Medulla oblongata (tissue), 1 donor: Measurements from ENCODE around the gene ZNF624.
"Not testable (repeated sequence)": the region's sequence is repeated elsewhere in the genome, so short reads cannot be mapped to it uniquely, and the experiment has no call there.

ENCODE experiments used
- DNase-seq: peaks from one replicate; pipeline ENCODE4 v3.0.0-alpha.2; 2015; ENCODE audit errors: extremely low spot score

ZNF624 gene

DNA sequence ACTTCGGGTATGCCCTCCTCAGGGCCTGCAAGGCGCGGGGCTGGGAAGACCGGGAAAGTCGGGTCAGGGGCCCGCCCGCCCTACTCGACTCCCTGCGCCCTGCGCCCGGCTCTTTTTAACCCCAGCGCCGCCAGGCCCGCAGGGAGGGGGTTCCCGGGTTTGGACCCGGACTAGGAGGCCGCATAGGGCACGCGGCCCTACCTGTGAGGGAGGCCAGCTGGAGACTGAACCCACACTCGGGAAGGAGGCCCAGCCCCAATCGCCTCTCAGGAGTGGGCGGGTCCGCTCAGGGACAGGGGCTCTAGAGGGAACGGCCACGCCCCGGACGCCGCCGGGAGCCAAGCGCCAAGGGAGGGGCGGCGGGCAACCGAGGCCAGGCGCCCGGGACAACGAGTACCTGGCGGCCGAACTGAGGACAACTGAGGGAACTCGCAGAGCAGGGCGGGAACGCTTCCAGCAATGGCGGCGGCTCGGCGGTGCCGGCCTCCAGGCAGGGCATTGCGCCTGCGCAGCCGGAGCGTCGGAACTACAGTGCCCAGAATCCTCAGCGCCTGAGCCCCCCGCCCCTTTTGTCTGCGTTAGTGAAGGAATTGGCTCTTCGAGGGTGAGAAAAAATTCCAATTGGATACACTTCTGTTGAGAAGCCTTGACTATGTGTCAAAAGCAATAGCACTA, at the start of gene ZNF624:
Gene ZNF624 (minus strand): TSS at position 484 of the 675 bp plus-strand sequence.
- DNase-seq: peak; percentile 93

GRCh38 chr17:16697603-16698002, 44.0 kb upstream of the ZNF624 start:
- DNase-seq: not testable (repeated sequence)

DNA sequence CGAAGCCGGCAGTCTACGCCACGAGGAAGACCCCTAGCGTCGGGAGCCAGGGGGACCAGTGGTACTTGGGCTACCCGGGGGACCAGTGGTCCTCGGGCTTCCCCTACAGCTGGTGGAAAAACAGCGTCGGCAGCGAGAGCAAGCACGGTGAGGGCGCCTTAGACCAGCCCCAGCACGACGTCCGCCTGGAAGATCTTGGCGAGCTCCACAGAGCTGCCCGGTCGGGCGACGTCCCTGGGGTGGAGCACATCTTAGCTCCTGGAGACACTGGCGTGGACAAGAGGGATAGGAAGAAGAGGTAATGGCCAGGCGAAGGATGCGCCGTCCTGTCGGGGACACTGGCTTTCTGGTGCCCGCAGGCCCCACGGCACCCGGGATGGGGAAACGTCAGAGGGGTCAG, 36.8 kb upstream of the ZNF624 start:
- DNase-seq: not testable (repeated sequence)

DNA sequence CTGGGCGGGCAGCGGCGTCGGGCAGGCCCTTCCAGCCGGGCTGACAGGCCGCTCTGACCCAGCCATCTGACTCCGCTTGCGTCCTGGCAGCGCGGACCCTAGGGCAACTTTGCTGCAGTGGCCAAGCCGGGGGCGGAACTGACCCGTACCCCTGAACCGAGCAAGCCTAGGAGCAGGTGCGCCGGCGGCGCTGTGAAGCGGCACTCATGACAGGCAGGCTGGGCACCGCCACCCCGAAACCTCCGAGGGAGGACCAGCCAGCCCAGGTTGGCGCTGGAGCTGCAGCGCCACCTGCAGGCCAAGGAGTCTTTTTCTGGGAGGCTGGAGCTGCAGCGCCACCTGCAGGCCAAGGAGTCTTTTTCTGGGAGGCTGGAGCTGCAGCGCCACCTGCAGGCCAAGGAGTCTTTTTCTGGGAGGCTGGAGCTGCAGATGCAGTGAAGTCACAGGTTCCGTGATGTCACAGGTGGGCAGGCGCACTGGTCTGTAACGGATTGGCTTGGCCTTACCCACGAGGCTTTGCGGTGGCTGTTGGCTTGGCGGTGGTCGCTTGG, 36.2 kb upstream of the ZNF624 start, which contains the start of gene CCDC144A:
Gene CCDC144A (plus strand): TSS at position 511 of the 551 bp plus-strand sequence. CDS start 160 bp downstream, outside the sequence.
- DNase-seq: peak; percentile 25

- DNase-seq: not testable (repeated sequence)
These were observed 33.5 kb upstream of the ZNF624 start for GRCh38 chr17:16687151-16687550.

DNA sequence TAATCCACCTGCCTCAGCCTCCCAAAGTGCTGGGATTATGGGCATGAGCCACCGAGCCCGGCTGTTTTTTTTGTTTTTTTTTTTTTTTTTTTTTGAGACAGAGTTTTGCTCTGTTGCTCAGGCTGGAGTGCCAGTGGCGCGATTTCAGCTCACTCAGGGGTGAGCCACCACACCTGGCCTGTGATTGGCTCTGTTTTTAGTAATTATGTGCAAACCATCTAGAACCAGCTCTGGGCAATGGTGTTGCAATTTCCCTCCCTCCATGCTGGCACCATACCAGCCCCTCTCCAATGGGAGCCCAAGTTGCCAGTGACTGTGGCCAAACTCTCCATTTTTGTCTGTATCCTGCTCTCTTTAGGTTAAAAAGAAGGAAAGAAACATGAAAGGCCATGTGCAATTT, 32.4 kb upstream of the ZNF624 start:
- DNase-seq: not testable (repeated sequence)

DNA sequence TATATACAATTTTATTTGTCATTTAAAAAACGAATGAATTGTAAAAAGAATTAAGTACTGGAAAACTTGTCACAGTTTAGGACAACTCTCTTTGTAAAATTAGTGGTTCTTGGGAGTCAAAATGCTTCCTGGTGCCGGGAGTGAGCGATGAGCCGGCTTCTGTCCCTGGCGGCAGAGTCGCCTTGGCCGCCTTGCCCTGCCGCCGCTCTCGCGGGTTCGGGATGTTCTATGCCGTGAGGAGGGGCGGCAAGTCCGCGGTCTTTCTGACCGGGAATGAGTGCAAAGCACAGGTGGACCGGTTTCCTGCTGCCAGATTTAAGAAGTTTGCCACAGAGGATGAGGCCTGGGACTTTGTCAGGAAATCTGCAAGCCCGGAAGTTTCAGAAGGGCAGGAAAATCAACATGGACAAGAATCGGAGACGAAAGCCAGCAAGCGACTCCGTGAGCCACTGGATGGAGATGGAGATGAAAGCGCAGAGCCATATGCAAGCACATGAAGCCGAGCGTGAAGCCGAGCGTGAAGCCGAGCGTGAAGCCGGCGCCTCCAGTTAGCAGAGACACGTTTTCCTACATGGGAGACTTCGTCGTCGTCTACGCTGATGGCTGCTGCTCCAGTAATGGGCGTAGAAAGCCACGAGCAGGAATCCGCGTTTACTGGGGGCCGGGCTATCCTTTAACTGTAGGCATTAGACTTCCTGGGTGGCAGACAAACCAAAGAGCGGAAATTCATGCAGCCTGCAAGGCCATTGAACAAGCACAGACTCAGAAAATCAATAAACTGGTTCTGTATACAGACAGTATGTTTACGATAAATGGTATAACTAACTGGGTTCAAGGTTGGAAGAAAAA, 29.9 kb upstream of the ZNF624 start:
- DNase-seq: peak; percentile 9

DNA sequence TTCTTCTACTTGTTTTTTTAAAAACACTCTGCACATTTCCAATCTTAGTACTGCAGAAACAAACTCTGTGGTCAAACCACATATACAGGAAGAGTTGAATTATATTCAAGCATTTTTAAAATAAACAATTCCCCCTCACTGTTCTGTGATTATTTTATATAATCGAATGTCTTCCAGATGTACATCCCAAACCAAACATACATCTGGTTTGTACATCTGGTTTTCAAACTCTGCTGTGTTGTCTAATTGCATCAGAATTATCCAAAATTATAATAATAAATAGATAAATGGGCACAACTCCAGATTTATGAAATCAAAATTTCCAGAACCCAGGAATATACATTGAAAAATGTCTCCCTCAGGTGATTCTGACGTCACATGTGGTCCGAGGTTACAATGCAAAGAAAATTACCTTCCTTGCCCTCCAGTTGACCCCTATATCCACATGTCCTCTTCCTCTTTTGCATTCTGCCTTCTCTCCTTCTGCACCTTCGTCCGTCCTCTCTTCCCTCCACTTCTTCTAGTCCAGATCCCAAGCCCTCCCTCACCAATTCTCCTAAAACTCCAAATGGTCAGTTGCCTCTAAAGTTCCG, 23.1 kb upstream of the ZNF624 start:
- no peak for DNase-seq

- DNase-seq: peak; percentile 60
These were observed 13.4 kb upstream of the ZNF624 start for GRCh38 chr17:16666907-16667636.

DNA sequence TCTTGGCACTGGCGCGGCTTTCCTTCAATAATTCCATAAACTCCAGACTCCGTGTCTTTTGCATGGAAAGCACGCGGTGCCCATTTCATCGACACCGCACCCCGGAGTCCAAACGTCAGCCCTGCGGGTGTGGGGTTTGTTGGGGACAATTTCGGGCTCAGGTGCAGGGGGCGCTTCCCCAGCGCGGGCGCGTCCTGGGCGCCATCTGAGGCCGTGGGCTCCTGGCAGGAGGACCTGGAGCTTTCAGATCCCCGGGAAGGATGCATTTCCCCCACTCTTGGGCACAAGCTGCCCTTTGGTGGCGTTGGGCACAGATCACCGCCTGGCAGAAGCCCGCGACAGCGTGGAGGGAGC, 12.9 kb upstream of the ZNF624 start:
- DNase-seq: not testable (repeated sequence)

- DNase-seq: no peak
These were observed 9.3 kb upstream of the ZNF624 start for GRCh38 chr17:16662936-16663335.

DNA sequence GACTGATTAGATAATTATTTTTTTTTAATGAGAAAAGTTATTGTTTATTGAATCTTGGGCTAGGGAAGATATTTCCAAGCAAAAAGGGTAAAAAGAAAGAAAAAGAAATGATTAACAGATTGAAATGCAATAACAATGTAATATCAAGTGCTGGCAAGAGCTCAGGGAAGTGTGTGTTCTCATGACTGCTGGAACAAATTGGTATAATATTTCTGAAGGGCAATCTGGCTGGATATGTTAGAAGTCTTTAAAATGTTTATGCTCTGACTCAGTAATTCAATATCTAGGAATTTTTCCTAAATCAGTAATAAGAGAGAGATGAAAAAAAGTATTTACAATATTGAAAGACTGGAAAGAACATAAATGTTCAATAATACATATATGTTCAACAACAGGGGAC, 7.6 kb upstream of the ZNF624 start:
- DNase-seq: no peak

DNA sequence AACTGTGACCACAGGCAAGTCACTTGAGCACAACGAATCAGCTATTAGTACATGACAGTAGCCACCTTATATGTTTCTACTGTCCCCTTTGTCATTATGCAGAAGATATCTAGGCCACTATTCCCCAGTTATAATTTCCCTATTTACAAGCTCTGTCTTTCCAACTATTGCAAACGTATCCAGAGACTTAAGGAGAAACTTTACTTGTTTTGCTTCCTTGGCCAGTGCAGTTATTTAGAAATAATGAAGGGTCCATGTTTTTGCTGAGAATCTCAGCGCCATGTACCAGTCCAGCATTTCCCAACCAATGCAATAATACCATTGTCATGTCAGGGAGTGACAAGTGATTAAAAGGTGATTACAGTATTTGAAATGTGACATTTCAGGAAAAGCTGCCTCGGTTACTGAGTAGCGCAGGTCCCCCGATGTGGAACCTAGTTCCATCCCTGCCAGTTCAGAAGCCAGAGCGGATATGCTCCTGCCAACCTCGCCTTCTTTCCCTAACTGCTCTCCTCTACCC, 743 bp downstream of the ZNF624 start:
- DNase-seq: peak; percentile 39

- no peak for DNase-seq
These were observed 1.4 kb downstream of the ZNF624 start for GRCh38 chr17:16652252-16652651.

DNA sequence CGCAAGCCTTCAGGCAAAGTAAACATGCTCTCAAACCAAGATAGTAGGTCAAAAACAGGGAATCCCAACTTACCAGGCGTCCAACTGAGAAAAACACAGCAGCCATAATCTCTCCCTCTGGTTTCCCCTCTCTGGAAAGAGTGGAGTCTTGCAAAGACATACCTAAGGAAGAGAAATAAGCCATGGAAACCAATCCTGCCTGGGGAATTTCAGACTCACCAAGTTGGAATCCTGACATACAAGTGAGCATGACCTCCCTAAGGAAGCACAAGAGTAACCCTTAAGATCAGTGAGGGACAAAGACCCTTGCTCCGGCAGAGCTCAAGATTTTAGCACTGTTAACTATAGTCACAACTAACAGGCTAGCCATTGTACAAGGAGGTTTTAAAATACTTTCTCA, 4.1 kb downstream of the ZNF624 start:
- DNase-seq: no peak

DNA sequence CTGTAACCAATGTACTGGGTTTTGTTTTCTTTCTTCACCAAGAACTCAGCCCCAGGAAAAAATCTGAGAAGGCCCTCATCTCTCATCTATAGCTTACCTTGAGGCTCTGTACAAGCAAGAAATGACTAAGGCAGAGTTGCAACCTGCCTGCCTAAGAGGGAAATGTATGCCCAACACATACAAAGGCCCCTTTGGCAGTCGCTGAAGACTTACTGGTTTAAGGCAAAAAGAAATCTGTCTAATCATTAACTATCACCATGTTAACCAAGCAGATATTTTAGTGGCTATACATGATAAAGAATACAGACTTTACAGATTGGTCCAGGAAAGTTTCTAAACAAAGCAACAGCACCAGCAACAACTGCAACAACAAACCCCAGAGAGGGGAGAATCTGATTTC, 14.2 kb downstream of the ZNF624 start:
- no peak for DNase-seq

DNA sequence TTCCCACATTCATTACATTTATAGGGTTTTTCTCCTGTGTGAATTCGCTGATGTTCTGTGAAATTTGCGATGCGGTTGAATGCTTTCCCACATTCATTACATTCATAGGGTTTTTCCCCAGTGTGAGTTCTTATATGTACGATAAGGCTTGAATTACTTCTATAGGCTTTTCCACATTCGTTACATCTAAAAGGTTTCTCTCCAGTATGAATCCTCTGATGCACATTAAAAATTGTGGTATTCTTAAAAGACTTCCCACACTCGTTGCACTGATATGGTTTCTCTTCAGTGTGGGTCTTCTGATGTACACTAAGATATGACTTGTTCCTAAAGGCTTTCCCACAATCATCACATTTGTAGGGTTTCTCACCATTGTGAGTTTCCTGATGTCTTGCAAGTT, 30.4 kb downstream of the ZNF624 start:
- DNase-seq: no peak

DNA sequence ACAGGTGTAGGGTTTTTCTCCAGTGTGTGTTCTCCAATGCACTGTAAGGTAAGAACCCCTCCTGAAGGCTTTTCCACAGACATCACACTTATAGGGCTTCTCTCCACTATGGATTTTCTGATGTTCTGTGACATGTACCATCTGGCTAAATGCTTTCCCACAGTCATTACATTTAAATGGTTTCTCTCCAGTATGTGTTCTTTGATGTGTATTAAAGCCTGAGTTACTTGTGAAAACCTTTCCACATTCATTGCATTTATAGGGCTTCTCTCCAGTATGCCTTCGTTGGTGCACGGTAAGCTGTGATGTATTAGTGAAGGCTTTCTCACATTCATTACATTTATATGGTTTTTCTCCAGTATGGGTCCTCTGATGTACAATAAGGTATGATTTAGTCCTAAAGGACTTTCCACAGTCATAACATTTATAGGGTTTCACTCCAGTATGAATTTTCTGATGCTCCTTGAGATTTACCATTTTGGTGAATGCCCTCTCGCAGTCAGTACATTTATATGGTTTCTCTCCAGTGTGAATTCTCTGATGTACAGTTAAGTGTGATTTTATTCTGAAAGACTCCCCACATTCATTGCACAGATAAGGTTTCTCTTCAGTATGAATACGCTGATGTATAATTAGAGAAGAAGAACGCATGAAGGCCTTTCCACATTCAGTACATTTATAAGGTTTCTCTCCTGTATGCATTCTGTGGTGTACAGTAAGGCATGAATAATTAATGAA, 30.9 kb downstream of the ZNF624 start:
- no peak for DNase-seq

DNA sequence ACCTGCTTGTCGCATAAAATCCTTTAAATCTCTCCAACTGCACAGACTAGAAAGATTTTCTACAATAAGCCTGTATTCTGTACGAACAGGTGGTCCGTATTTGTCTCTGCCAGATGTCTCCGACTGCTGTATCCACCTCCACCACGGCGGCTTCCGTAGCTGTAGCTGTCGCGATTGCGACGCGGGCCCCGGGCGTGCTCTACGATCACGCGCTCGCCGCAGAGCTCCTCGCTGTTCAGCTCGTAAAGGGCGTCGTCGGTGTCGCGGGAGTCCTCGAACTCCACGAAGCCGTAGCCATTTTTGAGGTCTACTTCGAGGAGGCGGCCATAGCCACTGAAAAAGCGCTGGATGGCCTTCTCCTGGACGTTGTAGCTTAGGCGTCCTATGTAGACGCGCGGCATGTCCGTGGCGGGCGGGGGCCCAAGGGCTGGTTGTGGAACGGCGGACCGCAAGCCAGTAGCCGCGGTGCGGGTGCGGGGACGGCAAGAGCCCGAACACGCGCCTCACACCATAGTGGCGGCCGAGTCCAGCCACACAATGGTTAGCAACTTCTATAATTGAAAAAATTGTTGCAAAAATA, 36.1 kb downstream of the ZNF624 start:
- no peak for DNase-seq

- DNase-seq: no peak
These were observed 54.1 kb downstream of the ZNF624 start for GRCh38 chr17:16599537-16599936.
